GM18870 (cell line): ENCODE results near the gene TNF.
A peak's percentile ranks its signal among the peaks of the same experiment; 100 is the strongest.

ENCODE experiments used
- ATAC-seq: cut with Tn5 transposase; IDR thresholded peaks from one replicate; pipeline ENCODE4 v1.9.1; 2021; ENCODE audit warnings: moderate library complexity; ENCODE audit not compliant: unreplicated experiment

Gene TNF

GRCh38 chr6:31572041-31572911, 3.1 kb upstream of the TNF start, which contains the start of gene LTA:
Gene LTA (plus strand): TSS chr6:31572289. CDS start chr6:31572743, 454 bp downstream.
- peak; percentile 40 for ATAC-seq

- ATAC-seq, result no peak
These were observed 1.9 kb upstream of the TNF start for GRCh38 chr6:31573239-31574105.

- ATAC-seq, result no peak
These were observed 981 bp upstream of the TNF start for GRCh38 chr6:31574106-31575061.

GRCh38 chr6:31575952-31576685, 754 bp downstream of the TNF start:
- ATAC-seq, result no peak

- no peak for ATAC-seq
These were observed 1.7 kb downstream of the TNF start for GRCh38 chr6:31576897-31577578.

GRCh38 chr6:31577579-31577966, 2.2 kb downstream of the TNF start:
- no peak for ATAC-seq

GRCh38 chr6:31578184-31579118, 3.1 kb downstream of the TNF start:
- ATAC-seq, result no peak

GRCh38 chr6:31579119-31579505, 3.7 kb downstream of the TNF start:
- ATAC-seq, result no peak

GRCh38 chr6:31579546-31580437, 4.4 kb downstream of the TNF start:
- no peak for ATAC-seq

- ATAC-seq, result no peak
These were observed 5.0 kb downstream of the TNF start for GRCh38 chr6:31580438-31580740.

GRCh38 chr6:31580807-31581433, 5.6 kb downstream of the TNF start:
- ATAC-seq, result no peak

- ATAC-seq, result no peak
These were observed 6.3 kb downstream of the TNF start for GRCh38 chr6:31581434-31582229.

GRCh38 chr6:31582230-31582643, 6.9 kb downstream of the TNF start, which contains the start of gene LTB:
Gene LTB (minus strand): TSS chr6:31582424. CDS start chr6:31582417, 7 bp downstream.
- ATAC-seq, result no peak

GRCh38 chr6:31585491-31585890, 10.1 kb downstream of the TNF start:
- ATAC-seq, result no peak

GRCh38 chr6:31586008-31586407, 10.6 kb downstream of the TNF start, which contains the start of gene LST1:
Gene LST1 (plus strand): TSS chr6:31586277. CDS start chr6:31587300, 1,023 bp downstream.
- no peak for ATAC-seq
